Measurements from ENCODE around the gene CNTNAP5.

DNA sequence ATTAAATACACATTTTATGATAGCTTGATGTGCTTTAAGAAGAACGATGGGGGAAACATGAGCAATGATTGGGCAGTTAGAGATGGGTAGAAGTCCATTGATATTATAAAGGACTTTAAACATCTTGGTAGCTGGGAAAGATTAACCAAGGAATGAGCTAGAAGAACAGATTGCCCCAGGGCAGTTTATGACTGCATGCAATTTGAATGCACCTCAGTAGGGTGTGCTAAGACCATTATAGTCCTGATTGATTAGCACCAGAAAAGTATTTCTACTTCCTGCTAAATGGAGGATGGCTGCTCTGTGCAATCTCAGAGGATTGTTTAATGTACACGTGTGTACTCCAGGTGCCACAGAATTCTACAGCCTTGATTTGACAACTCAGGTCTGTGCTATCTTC, 641.9 kb downstream of the CNTNAP5 start:
- TF ChIP-seq, protein P1, sequence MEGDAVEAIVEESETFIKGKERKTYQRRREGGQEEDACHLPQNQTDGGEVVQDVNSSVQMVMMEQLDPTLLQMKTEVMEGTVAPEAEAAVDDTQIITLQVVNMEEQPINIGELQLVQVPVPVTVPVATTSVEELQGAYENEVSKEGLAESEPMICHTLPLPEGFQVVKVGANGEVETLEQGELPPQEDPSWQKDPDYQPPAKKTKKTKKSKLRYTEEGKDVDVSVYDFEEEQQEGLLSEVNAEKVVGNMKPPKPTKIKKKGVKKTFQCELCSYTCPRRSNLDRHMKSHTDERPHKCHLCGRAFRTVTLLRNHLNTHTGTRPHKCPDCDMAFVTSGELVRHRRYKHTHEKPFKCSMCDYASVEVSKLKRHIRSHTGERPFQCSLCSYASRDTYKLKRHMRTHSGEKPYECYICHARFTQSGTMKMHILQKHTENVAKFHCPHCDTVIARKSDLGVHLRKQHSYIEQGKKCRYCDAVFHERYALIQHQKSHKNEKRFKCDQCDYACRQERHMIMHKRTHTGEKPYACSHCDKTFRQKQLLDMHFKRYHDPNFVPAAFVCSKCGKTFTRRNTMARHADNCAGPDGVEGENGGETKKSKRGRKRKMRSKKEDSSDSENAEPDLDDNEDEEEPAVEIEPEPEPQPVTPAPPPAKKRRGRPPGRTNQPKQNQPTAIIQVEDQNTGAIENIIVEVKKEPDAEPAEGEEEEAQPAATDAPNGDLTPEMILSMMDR (IDR thresholded peaks at IDR 0.05; ENCODE audit: low read length), result no peak
- no peak for TF ChIP-seq EZH2 (optimal IDR thresholded peaks at IDR 0.05; ENCODE audit: low read depth, low read length)
- no peak for TF ChIP-seq EZH2phosphoT487 (IDR thresholded peaks at IDR 0.05; ENCODE audit: low read length)

Measured in MM.1S (cell line).